AG20443 (cell line): ENCODE data around the gene IQCN.

ENCODE experiments used
- DNase-seq: peaks from one replicate; pipeline ENCODE4 v3.0.0; 2012; ENCODE audit warnings: low spot score, mixed read lengths

Gene IQCN, protein sequence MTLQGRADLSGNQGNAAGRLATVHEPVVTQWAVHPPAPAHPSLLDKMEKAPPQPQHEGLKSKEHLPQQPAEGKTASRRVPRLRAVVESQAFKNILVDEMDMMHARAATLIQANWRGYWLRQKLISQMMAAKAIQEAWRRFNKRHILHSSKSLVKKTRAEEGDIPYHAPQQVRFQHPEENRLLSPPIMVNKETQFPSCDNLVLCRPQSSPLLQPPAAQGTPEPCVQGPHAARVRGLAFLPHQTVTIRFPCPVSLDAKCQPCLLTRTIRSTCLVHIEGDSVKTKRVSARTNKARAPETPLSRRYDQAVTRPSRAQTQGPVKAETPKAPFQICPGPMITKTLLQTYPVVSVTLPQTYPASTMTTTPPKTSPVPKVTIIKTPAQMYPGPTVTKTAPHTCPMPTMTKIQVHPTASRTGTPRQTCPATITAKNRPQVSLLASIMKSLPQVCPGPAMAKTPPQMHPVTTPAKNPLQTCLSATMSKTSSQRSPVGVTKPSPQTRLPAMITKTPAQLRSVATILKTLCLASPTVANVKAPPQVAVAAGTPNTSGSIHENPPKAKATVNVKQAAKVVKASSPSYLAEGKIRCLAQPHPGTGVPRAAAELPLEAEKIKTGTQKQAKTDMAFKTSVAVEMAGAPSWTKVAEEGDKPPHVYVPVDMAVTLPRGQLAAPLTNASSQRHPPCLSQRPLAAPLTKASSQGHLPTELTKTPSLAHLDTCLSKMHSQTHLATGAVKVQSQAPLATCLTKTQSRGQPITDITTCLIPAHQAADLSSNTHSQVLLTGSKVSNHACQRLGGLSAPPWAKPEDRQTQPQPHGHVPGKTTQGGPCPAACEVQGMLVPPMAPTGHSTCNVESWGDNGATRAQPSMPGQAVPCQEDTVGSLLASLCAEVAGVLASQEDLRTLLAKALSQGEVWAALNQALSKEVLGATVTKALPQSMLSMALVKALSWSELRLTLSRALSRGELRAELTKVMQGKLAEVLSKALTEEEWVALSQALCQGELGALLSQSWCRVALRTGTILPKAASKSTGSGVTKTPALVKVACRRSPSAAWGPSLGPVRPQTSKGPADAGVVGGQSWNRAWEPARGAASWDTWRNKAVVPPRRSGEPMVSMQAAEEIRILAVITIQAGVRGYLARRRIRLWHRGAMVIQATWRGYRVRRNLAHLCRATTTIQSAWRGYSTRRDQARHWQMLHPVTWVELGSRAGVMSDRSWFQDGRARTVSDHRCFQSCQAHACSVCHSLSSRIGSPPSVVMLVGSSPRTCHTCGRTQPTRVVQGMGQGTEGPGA (N-terminal part only)

DNA sequence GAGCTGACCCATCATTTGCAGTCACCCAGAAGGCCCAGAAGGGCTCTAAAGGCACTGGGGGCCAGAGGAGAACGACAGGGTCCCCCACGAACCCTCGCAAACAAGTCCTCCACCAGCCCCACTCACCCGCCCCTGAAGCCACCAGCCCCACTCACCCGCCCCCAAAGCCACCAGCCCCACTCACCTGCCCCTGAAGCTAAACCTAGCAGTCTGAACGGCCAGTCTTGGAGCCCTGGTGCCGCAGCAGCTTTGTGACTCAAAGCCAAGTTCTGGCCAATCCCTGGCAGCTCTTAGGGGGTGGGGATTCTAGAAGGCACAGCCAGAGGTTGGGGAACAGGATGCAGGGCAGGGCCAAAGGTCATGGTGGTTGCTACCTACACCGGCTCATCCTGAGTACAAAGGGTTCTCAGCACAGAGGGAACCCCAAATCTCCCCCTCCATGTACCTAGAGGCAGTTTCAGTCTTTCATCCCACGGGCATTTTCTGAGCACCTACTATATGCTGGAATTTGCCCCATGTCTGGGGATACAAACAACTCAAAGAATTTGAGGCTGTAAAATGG is at the start of gene IQCN:
TSS of gene IQCN (minus strand) at position 234 of the 562 bp plus-strand sequence. CDS start 4,974 bp downstream, outside the sequence.
- peak; percentile 40 for DNase-seq

DNA sequence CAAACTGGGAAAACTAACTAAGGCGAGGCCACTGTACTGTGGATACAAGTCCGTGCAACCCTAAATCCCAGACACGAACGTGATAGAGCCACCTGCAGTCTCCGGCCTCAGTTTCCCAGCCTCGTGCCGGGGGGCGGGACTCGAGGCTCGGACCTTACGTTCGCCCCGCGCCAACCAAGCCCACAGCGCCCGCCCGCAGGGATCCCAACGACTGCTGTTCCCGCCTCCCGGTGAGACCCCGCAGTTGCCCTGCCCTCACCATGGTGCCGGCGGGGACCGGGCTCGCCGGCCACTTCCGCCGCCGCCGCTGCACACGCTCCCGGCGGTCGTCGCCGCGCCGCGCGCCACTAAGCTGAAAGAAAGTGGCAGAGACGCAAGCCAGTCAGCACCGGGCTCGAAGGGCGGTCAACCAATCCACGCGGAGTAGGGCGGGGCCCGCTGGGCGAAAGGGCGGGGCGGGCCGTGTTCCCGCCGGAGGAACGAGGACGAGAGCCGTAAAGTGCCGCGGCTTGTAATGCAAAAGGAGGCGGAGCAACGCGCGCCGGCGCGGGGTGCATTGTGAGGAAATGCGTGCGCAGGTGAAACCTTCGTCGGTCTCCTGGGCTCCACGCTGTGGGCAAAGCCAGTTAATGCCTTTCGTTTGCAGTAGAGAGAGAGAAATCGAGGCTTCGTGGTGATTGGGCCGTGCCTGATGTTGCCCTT is 48.7 kb upstream of the IQCN start, which contains the start of gene LSM4:
TSS of gene LSM4 (minus strand) at position 318 of the 702 bp plus-strand sequence. CDS start at position 262, 56 bp downstream.
- peak; percentile 99 for DNase-seq

DNA sequence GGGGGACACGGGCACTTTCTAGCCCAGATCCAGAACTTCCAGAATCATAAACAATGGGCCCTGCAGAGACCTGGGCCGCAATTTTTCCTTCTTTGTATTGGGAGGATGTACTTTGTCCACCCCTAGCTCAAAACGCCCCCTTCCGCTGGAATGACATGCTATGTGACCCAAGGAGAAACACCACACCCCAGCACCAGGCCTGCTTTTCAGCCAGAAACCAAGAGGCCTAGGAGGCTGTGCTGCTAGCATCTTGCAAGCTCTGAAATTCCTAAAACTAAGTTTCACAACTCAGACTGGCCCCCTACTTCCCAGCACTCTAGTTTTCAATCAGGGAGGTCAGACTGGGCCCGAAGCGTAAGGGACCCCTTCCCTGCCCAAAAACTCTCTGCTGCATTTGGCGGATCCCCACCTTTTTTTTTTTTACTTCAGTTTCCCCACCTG is 48.1 kb upstream of the IQCN start:
- peak; percentile 76 for DNase-seq

DNA sequence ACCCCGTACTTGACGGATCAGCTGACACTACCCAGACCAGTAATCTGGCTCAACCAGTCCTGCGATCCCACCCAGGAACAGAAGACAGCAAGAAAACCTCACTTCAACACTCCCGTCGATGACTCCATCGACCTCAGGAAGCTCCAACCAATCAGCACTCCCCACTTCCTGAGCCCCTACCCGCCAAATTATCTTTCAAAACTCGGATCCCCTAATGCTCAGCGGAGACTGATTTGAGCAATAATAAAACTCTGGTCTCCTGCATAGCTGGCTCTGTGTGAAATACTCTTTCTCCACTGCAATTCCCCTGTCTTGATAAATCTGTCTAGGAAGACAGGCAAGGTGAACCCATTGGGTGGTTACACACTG is 47.5 kb upstream of the IQCN start:
- no peak for DNase-seq

DNA sequence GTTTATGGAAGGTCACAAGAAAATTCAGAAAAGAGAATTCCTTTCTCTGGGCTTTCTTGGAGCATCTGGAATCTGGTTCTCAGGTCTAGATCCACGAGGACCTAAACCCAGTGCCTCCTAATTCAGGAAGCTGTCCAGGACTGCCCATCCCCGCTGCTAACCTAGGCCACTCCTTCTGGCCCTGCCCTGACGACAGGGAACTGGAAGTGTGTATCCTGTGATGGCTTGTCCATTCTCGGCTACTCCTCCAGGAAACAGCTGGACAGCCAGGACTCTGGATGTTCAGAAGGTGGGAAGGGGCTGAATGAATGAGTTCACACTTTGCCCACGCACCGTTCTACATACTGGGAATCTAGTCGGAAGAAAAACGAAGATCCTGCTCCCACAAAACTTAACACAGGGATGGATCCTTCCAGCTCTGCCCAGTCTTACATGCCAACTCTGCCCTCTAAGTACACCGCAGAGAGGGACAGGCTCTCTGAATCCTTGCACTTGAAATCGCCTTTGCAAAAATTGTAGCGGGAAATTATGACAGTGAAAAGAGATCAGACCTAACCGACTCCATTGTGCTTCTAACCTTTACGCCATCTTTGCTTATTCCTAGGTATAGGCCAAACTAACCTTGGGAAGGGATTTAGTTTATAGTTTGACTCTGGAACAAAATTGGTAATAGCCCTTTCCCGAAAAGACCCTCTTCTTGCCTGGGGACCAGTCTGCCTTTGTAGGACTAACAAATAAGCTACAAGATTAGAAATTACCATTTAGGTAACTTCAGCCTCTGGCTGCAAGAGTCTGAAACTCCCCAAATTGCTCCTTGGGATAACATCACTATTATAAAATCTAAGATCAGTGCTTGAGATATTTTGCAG is 46.8 kb upstream of the IQCN start:
- no peak for DNase-seq

DNA sequence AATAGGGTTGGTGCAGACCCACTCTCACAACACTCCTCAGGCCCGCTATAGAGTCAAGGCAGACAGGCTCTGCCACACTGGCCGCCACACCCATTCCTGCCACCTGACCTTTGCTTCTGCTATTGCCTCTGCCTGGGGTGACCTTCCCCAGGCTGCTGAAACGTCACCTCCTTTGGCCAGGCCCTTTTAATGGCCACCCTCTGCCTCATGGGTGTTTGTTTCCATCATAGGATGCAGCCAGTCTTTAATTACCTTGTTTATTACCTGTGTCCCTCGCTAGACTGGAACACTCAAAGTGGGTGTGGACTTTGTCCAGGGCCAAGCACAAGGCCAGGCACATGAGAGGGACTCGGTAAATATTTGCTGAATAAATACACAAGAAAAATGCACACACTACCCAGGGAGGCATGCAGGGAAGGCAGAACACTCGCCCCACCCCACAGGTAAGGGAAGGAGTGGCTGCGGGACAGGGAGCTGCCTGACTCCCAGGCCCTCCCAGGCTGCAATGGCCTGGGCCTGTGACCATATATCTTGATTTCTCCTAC is 45.4 kb upstream of the IQCN start:
- no peak for DNase-seq

DNA sequence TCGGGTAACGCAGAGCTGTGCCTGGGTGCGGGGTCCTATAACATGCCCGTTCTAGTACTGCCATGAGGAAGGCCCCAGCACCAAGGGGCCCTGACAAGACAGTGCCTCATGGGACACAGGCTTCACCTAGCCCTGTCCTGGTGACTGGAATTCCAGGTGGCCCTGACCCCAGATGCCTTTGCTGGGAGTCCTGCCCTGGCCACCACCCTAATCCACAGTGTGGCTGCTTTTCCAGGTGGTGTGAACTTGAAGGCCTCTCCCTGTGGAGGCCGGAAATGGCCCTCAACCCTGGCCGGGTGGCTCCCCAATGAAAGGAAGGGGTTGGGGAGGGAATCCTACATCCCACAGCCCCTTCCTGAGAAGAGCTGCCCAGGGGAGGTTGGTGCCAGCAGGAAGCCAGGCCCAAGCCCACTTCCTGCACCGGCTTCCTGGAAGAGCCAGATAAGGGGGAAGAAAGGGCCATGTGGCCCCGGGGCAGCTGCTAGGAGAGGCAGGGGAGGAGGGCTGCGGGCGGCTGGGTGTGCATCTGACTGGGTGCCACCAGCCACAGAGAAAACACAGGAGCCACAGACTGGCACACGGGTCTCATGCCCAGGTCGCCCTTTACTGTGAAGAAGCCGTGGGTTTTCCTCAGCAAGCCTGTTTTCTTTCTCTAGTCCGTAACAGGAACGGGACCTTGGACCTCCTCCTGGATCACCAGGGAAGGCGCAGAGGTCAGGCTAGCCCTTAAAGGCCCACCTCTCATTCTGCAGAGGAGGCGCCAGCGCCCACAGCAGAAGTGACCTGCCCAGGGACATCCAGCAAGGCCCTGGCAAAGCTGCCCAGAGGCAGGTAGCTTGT is 43.9 kb upstream of the IQCN start:
- peak; percentile 3 for DNase-seq

DNA sequence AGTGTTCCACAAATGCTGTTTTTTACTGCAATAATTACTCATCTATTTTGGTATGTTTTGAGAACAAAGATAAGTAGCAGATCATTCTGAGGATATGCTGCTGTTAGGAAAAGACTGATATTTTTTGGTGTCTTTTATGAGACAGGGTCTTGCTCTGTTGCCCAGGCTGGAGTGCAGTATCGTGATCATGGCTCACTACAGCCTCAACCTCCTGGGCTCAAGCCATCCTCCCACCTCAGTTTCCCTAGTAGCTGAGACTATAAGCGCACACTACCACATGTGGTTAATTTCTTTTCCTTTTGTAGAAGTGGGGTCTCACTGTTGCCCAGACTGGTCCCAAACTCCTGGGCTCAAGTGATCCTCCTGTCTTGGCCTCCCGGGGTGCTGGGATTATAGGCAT is 39.1 kb upstream of the IQCN start:
- no peak for DNase-seq

DNA sequence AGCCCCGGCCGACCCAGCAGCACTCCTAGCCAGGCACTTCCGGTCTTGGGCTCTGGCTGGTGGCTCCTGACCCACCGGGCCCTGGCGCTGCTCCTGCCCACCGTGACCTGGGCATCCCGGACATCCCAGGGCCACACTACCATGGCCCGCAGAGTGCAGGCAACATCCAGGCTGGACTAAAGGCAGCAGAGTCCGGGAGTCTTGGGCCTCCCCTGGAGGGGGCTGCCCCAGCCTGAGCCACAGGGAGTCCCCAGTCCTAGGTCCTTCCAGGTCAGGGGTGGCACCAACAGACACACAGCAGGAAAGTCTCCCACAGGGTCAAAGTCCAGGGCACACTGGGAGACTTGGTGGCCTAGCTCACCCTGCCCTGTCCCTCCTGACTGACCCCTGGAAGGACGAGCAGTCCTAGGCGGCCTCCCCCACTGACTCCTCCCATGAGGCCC is 37.9 kb upstream of the IQCN start:
- peak; percentile 3 for DNase-seq

DNA sequence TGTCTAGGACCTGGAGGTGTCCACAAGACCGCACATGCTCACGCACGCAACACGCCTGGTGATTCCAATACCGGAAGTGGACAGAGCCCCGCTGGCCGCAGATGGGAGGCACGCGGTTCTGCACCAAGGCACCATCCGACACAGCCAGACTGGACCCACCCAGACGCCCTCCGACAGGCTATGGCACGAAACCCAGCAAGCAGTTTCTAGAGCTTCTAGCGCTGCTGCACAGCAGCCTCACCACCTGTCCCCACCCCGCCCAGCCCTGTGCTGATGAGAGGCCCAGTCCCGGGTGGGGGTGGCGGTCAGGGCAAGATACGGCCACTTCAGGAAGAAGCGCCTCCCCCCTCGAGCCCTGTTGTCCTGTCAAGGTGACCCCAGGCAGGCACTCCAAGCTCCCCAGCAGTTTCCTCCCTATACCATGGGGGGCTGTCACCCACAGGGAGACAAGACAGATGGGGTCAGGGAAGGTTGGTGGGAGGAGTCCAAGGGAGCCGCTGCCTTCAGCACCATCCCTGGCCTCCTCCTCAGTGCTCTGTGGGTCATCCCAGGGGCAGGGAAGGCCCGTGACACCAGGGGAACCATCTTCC is 37.3 kb upstream of the IQCN start:
- DNase-seq = peak; percentile 2

DNA sequence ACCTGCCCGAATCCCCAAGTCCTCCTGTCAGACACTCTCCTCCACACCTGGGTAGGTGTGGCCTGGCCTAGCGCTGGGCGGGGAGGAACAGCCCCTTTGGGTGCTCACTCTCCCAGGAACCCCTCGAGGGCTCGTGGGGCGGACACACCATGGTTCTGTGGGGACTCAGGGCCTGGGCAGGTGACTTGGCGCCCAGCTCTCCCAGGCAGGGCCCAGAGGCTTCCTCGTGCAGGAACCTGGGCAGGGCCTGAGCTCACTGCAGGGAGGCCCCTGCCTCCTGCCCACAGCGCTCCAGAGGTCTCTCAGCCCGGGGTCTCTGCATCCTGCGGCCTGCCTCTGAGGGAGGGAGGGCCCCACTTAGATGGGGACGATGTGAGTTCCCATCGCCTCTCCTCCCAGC is 36.7 kb upstream of the IQCN start:
- no peak for DNase-seq

DNA sequence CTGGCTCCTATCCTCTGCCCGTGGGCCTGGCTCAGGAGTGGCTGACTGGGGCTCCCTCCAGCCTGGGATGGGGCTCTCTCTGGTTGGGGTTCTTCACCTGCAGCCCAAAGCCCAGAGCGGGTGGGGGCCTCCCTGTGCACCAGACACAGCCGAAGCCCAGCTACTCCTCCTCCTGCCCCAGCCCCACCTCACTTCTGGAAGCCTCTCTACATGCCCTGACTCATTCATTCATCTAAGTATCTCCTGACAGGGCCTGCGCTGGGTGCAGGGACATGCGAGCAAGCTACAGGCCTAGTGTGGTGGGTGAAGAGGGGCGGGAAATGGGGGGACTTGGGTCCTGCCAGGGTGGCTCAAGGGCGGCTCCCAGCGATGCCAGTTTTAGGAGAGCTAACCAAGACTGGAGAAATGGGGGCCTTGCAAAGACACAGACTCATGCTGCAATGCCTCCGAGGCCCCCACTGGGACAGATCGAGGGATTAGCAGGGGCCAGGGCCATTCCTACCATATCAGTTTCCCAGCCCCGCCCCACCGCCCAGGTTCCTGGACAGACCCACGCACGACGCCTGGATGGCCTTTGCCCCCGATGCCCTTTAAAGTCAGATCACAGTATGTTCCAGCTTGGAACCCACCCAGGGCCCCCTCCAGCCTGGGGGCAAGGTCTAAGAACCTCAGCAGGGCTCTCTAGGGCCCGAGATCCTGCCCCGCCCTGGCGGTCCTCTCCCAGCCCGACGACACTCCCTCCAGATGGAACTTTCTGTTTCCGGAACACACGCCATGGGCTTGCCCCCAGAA is 36.1 kb upstream of the IQCN start:
- DNase-seq = no peak

DNA sequence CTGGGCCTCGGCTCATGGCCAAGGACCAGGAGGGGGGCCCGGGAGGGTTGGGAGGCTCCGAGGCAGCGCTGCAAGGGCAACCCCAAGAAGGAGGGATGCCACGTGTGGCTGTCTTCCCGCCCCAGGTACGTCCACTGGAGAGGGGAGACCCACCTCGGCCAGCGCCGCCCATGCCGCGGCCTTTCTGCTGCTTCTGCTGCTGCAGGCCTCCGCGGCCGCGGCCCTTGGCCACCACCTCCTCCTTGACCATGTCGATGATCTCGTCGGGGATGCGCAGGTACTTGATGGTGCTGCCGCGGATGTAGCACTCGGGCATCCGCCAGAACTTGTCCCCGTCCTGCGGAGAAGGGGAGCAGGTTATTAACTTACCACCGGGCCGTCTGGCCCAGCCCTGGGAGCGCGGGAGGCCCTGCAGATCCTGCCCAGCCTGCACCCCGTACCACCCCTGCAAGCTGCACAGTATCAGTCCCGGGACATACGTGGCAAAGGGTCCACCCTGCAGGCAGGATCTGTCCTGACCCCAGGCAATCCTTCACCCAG is 35.3 kb upstream of the IQCN start:
- no peak for DNase-seq

DNA sequence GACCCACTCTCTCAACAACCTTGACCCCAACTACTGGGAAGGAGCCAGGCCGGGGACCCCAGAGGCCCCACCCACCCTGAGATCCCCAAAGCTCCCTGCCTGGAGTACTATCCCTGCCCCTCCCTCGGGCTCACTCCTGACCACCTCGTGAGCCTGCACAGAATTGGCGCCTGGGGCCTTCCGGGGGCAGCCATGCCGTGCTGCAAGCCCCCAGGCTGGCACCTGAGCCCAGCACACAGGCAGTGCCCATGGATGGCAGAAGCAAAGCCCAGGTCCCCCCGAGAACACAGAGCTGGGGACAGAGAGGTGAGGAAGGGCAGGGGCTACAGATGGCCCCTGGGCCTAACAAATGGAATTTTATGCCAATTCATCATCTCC is 34.7 kb upstream of the IQCN start:
- DNase-seq = no peak

DNA sequence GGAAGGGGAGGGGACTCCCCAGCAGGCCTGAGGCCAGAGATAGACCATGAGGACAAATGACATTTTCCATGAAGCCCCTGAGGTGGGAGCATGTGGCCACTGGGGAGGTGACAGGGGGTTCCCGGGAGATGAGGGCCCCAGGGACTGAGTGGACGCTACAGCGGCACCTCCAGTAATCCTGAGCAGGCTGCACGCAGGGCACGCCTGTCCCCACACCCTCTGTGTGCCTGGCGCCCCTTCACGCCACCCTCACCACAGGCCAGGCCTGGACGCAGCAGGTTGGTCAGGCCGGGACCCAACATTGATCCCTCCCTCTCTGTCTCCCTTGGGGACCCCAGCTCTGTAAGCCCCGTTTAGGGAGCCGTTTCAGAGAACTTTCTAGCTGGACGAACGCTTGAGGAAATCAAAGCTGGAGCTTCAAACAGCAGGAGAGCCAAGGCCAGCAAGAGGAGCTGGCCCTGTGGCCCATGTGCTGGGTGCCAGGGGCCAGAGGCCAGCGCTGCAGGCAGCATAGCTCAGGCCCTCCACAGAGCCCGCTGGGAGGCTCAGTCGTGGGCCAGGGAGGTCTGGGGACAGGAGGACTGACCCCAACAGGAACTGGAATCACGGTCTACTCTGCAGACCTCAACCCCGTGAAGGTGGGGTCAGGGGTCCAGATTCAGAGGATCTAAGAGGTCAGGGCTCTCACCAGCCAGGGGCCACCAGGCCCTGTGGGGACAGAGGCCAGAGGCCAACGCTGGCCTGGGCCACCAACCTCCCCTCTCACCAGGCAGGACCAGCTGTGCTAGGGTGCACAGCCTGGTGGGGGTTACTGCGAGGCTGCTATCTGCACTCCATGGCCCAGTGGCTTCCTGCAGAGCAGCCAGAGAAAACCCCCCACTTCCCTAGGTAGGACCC is 34.0 kb upstream of the IQCN start:
- DNase-seq = no peak

DNA sequence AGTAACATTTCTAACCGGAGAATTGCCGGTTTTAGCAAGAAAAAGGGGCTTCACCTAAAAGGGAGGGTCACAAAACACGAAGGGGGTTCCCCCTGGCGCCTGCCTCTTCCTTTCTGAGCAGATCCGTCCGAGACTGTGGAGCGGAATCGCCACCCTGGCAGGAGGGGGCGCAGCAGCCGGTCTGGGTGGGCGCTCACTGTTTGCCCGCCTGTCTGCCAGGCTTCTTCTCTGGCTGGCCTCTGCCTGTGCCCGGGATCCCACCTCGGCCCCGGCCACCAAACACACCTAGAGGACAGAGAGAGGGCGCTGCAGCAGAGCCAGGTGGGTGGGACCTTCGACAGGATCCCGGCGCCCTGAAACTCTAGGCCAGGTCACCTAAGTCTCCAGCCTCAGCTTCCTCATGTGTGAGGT is 33.0 kb upstream of the IQCN start:
- no peak for DNase-seq
